ENCODE measurements around the gene CD69. TPM values are rescaled to one million over a fixed set of nuclear protein-coding genes. Genes with fewer than 3 reads are reported as not detected.

CD69 gene
- total and polyA plus RNA-seq, 2 donors (not counting 1 experiment from before 2014, with no cell fraction given): 45.1 to 997 TPM

- no peaks in the 10 kb centered on the region for H3K27me3 ChIP-seq (replicated peaks in 1 of 4; ENCODE audit: control extremely low read depth in 1 of 4, control insufficient read depth in 3 of 4, insufficient read depth in 4 of 4, low read length in 3 of 4)
- H3K4me1 ChIP-seq (ENCODE audit: control insufficient read depth in 2 of 2, insufficient read depth in 2 of 2, low read length in 2 of 2): peaks cover 81% of the 10 kb centered on the region in 2 donors
- ATAC-seq (ENCODE audit: low read depth) (no peak), DNase-seq (no peak)
- peak overlapping the region; percentile 1 for H3K9ac ChIP-seq (ENCODE audit: low read length)
- Mint-ChIP-seq H3K27ac (peak overlapping the region; percentile 89), H3K9me3 (ENCODE audit: insufficient read depth) (peaks cover 2% of the 10 kb centered on the region), H3K4me1 (peaks cover 89% of the 10 kb centered on the region), H3K4me3 (no peak overlapping the region), H3K27me3 (no peaks in the 10 kb centered on the region)
- H3K27ac ChIP-seq (ENCODE audit: low read length in 2 of 2): peak overlapping the region in 1 of 2 donors; percentile 92
- peaks cover 0 to 4% (median 3%) of the 10 kb centered on the region in 3 donors for H3K9me3 ChIP-seq (ENCODE audit: control extremely low read depth in 1 of 3, control insufficient read depth in 2 of 3, insufficient read depth in 1 of 3, low read length in 2 of 3)
- no peak overlapping the region for H3K4me2 ChIP-seq (replicated peaks; ENCODE audit: low read depth, low read length, poor library complexity, severe bottlenecking)
- CTCF ChIA-PET: interaction anchor here (0.7 to 7.8 kb wide), 25 partner anchors 9 to 89 kb away, joined by 3 to 81 read pairs (median 4); partner anchors contain the start of gene CLECL1
- H3K4me3 ChIP-seq (ENCODE audit: control extremely low read depth in 1 of 5, extremely low read depth in 1 of 5, insufficient read depth in 1 of 5, low read depth in 2 of 5, low read length in 4 of 5): no peak overlapping the region
- WGBS (ENCODE audit: insufficient coverage): 86% methylated on average over 1 of the region's 3 CpGs
- peaks cover 31% of the 10 kb centered on the region for H3K79me2 ChIP-seq (ENCODE audit: control insufficient read depth, insufficient read depth, low read length)
- no peak overlapping the region for H2AFZ ChIP-seq (ENCODE audit: insufficient read depth, low read depth, low read length, poor library complexity, severe bottlenecking)
- intact Hi-C loops (cut with micrococcal nuclease): loop anchor here (1.0 to 5.0 kb wide), 2 partner anchors 37 to 75 kb away; no protein-coding TSS in a partner anchor
- H3K36me3 ChIP-seq (replicated peaks in 1 of 2; ENCODE audit: control extremely low read depth in 1 of 2, control insufficient read depth in 1 of 2, extremely low read depth in 1 of 2, insufficient read depth in 2 of 2, low read length in 1 of 2): no peaks in the 10 kb centered on the region
- POLR2A ChIA-PET: interaction anchor here (1.1 to 2.9 kb wide), 4 partner anchors 24 to 61 kb away, joined by 3 to 10 read pairs (median 4); partner anchors contain the start of gene CLECL1
- no peak for TF ChIP-seq EZH2 (IDR thresholded peaks at IDR 0.05; ENCODE audit: borderline replicate concordance, insufficient read depth, low read depth, low read length, poor library complexity, severe bottlenecking)
- TF ChIP-seq, protein P1, sequence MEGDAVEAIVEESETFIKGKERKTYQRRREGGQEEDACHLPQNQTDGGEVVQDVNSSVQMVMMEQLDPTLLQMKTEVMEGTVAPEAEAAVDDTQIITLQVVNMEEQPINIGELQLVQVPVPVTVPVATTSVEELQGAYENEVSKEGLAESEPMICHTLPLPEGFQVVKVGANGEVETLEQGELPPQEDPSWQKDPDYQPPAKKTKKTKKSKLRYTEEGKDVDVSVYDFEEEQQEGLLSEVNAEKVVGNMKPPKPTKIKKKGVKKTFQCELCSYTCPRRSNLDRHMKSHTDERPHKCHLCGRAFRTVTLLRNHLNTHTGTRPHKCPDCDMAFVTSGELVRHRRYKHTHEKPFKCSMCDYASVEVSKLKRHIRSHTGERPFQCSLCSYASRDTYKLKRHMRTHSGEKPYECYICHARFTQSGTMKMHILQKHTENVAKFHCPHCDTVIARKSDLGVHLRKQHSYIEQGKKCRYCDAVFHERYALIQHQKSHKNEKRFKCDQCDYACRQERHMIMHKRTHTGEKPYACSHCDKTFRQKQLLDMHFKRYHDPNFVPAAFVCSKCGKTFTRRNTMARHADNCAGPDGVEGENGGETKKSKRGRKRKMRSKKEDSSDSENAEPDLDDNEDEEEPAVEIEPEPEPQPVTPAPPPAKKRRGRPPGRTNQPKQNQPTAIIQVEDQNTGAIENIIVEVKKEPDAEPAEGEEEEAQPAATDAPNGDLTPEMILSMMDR (IDR thresholded peaks at IDR 0.05): no peak
- no peaks in the 10 kb centered on the region for H4K20me1 ChIP-seq (ENCODE audit: control insufficient read depth, insufficient read depth, low read length, poor library complexity, severe bottlenecking)
These were observed 51.8 kb downstream of the CD69 start for GRCh38 chr12:9708853-9709252.
